Gastrocnemius medialis (tissue), 4 donors: ENCODE results near the gene CDC42EP5.

Experiments
- CTCF ChIP-seq, 5 experiments: fragments of 450-650 bp in 3 of 5; fragments of 200-600 bp in 2 of 5; sonication (generic) in 2 of 5; IDR thresholded peaks in 4 of 5; conservative IDR thresholded peaks in 1 of 5; 1 replicate in 4 of 5; 2 replicates in 1 of 5; pipeline ENCODE4 v1.5.1; 2016 to 2019; ENCODE audit warnings: antibody characterized with exemption in 5 of 5, mild to moderate bottlenecking in 3 of 5, moderate library complexity in 3 of 5
- POLR2A ChIP-seq, 2 donors: fragments of 450-650 bp; IDR thresholded peaks; one replicate each; pipeline ENCODE4 v1.6.1; 2017; ENCODE audit warnings: antibody characterized with exemption in 2 of 2, mild to moderate bottlenecking in 2 of 2, moderate library complexity in 2 of 2

- TF ChIP-seq CTCF (IDR thresholded peaks at IDR 0.05 in 4 of 5, conservative IDR thresholded peaks at IDR 0.05 in 1 of 5) (no peak), POLR2A (IDR thresholded peaks at IDR 0.05) (no peak)
Observed at GRCh38 chr19:54470276-54470887, 2.7 kb downstream of the CDC42EP5 start.
